Measurements from ENCODE around the gene COL18A1.

The COL18A1 gene

GRCh38 chr21:45363921-45364467 is 41.0 kb upstream of the COL18A1 start:
- DNase-seq: peak; percentile 50 to 87 (median 81)
- Histone ChIP-seq H3K9me3 (ENCODE audit: control extremely low read depth in 1 of 5, control insufficient read depth in 4 of 5, insufficient read depth in 2 of 5, low read depth in 1 of 5, low read length in 4 of 5) (no peaks in the 10 kb centered on the region), H3K4me1 (ENCODE audit: control extremely low read depth in 1 of 4, control insufficient read depth in 4 of 4, insufficient read depth in 4 of 4, low read length in 3 of 4) (peaks cover 0 to 8% (median 4%) of the 10 kb centered on the region in 4 experiments), H3K36me3 (ENCODE audit: control insufficient read depth in 4 of 4, insufficient read depth in 4 of 4, low read length in 3 of 4) (no peaks in the 10 kb centered on the region), H3K4me3 (ENCODE audit: control insufficient read depth in 1 of 7, extremely low read depth in 1 of 7, insufficient read depth in 4 of 7, low read depth in 2 of 7, low read length in 6 of 7) (peak overlapping the region in 1 of 7 experiments; percentile 48), H3K27me3 (replicated peaks in 2 of 5; ENCODE audit: control insufficient read depth in 4 of 5, insufficient read depth in 5 of 5, low read length in 4 of 5) (no peaks in the 10 kb centered on the region), H3K27ac (ENCODE audit: insufficient read depth in 1 of 2, low read depth in 1 of 2, low read length in 2 of 2, poor library complexity in 1 of 2, severe bottlenecking in 2 of 2) (peak overlapping the region in 1 of 2 experiments; percentile 34)
- WGBS (ENCODE audit: insufficient coverage): 43% methylated on average over 18 of the region's 19 CpGs
- CTCF ChIA-PET: no interaction called here
- POLR2A ChIA-PET: no interaction called here

GRCh38 chr21:45364468-45365185 is 40.3 kb upstream of the COL18A1 start:
- Histone ChIP-seq H3K4me3 (ENCODE audit: control insufficient read depth in 1 of 7, extremely low read depth in 1 of 7, insufficient read depth in 4 of 7, low read depth in 2 of 7, low read length in 6 of 7) (peak overlapping the region in 1 of 7 experiments; percentile 48), H3K4me1 (ENCODE audit: control extremely low read depth in 1 of 4, control insufficient read depth in 4 of 4, insufficient read depth in 4 of 4, low read length in 3 of 4) (peaks cover 0 to 8% (median 4%) of the 10 kb centered on the region in 4 experiments), H3K27ac (ENCODE audit: insufficient read depth in 1 of 2, low read depth in 1 of 2, low read length in 2 of 2, poor library complexity in 1 of 2, severe bottlenecking in 2 of 2) (peak overlapping the region in 1 of 2 experiments; percentile 34), H3K36me3 (ENCODE audit: control insufficient read depth in 4 of 4, insufficient read depth in 4 of 4, low read length in 3 of 4) (no peaks in the 10 kb centered on the region), H3K9me3 (ENCODE audit: control extremely low read depth in 1 of 5, control insufficient read depth in 4 of 5, insufficient read depth in 2 of 5, low read depth in 1 of 5, low read length in 4 of 5) (no peaks in the 10 kb centered on the region), H3K27me3 (replicated peaks in 2 of 5; ENCODE audit: control insufficient read depth in 4 of 5, insufficient read depth in 5 of 5, low read length in 4 of 5) (no peaks in the 10 kb centered on the region)
- DNase-seq: no peak
- 86% methylated on average over 25 of the region's 29 CpGs for WGBS (ENCODE audit: insufficient coverage)
- POLR2A ChIA-PET: no interaction called here
- CTCF ChIA-PET: no interaction called here

GRCh38 chr21:45365186-45365607 is 39.8 kb upstream of the COL18A1 start:
- WGBS (ENCODE audit: insufficient coverage): 95% methylated on average over 14 of the region's 25 CpGs
- no peak overlapping the region for H3K27ac ChIP-seq (ENCODE audit: insufficient read depth in 1 of 2, low read depth in 1 of 2, low read length in 2 of 2, poor library complexity in 1 of 2, severe bottlenecking in 2 of 2)
- POLR2A ChIA-PET: no interaction called here
- CTCF ChIA-PET: no interaction called here
- peaks cover 1 to 8% (median 5%) of the 10 kb centered on the region in 4 experiments for H3K4me1 ChIP-seq (ENCODE audit: control extremely low read depth in 1 of 4, control insufficient read depth in 4 of 4, insufficient read depth in 4 of 4, low read length in 3 of 4)
- no peak overlapping the region for H3K4me3 ChIP-seq (ENCODE audit: control insufficient read depth in 1 of 7, extremely low read depth in 1 of 7, insufficient read depth in 4 of 7, low read depth in 2 of 7, low read length in 6 of 7)
- H3K36me3 ChIP-seq (ENCODE audit: control insufficient read depth in 4 of 4, insufficient read depth in 4 of 4, low read length in 3 of 4): no peaks in the 10 kb centered on the region
- H3K27me3 ChIP-seq (replicated peaks in 2 of 5; ENCODE audit: control insufficient read depth in 4 of 5, insufficient read depth in 5 of 5, low read length in 4 of 5): no peaks in the 10 kb centered on the region
- no peak for DNase-seq
- no peaks in the 10 kb centered on the region for H3K9me3 ChIP-seq (ENCODE audit: control extremely low read depth in 1 of 5, control insufficient read depth in 4 of 5, insufficient read depth in 2 of 5, low read depth in 1 of 5, low read length in 4 of 5)

- ChIA-PET POLR2A (no interaction called here), CTCF (no interaction called here)
- Histone ChIP-seq H3K4me1 (ENCODE audit: control extremely low read depth in 1 of 4, control insufficient read depth in 4 of 4, insufficient read depth in 4 of 4, low read length in 3 of 4) (peaks cover 1 to 8% (median 7%) of the 10 kb centered on the region in 4 experiments), H3K27ac (ENCODE audit: insufficient read depth in 1 of 2, low read depth in 1 of 2, low read length in 2 of 2, poor library complexity in 1 of 2, severe bottlenecking in 2 of 2) (no peak overlapping the region), H3K36me3 (ENCODE audit: control insufficient read depth in 4 of 4, insufficient read depth in 4 of 4, low read length in 3 of 4) (no peaks in the 10 kb centered on the region), H3K27me3 (replicated peaks in 2 of 5; ENCODE audit: control insufficient read depth in 4 of 5, insufficient read depth in 5 of 5, low read length in 4 of 5) (no peaks in the 10 kb centered on the region), H3K4me3 (ENCODE audit: control insufficient read depth in 1 of 7, extremely low read depth in 1 of 7, insufficient read depth in 4 of 7, low read depth in 2 of 7, low read length in 6 of 7) (no peak overlapping the region), H3K9me3 (ENCODE audit: control extremely low read depth in 1 of 5, control insufficient read depth in 4 of 5, insufficient read depth in 2 of 5, low read depth in 1 of 5, low read length in 4 of 5) (no peaks in the 10 kb centered on the region)
- WGBS (ENCODE audit: insufficient coverage): 95% methylated on average over 23 of the region's 26 CpGs
- DNase-seq: no peak
These were observed 39.2 kb upstream of the COL18A1 start for GRCh38 chr21:45365608-45366241.

GRCh38 chr21:45366476-45366875 is 38.5 kb upstream of the COL18A1 start:
- no peak overlapping the region for H3K4me3 ChIP-seq (ENCODE audit: control insufficient read depth in 1 of 7, extremely low read depth in 1 of 7, insufficient read depth in 4 of 7, low read depth in 2 of 7, low read length in 6 of 7)
- WGBS (ENCODE audit: insufficient coverage): 96% methylated on average over 14 of the region's 17 CpGs
- H3K27me3 ChIP-seq (replicated peaks in 2 of 5; ENCODE audit: control insufficient read depth in 4 of 5, insufficient read depth in 5 of 5, low read length in 4 of 5): no peaks in the 10 kb centered on the region
- no peak for DNase-seq
- POLR2A ChIA-PET: no interaction called here
- no peaks in the 10 kb centered on the region for H3K36me3 ChIP-seq (ENCODE audit: control insufficient read depth in 4 of 4, insufficient read depth in 4 of 4, low read length in 3 of 4)
- H3K4me1 ChIP-seq (ENCODE audit: control extremely low read depth in 1 of 4, control insufficient read depth in 4 of 4, insufficient read depth in 4 of 4, low read length in 3 of 4): peaks cover 1 to 8% (median 7%) of the 10 kb centered on the region in 4 experiments
- H3K9me3 ChIP-seq (ENCODE audit: control extremely low read depth in 1 of 5, control insufficient read depth in 4 of 5, insufficient read depth in 2 of 5, low read depth in 1 of 5, low read length in 4 of 5): no peaks in the 10 kb centered on the region
- H3K27ac ChIP-seq (ENCODE audit: insufficient read depth in 1 of 2, low read depth in 1 of 2, low read length in 2 of 2, poor library complexity in 1 of 2, severe bottlenecking in 2 of 2): no peak overlapping the region
- CTCF ChIA-PET: no interaction called here

- ChIA-PET CTCF (no interaction called here), POLR2A (no interaction called here)
- Histone ChIP-seq H3K27me3 (replicated peaks in 2 of 5; ENCODE audit: control insufficient read depth in 4 of 5, insufficient read depth in 5 of 5, low read length in 4 of 5) (peaks cover 0 to 2% (median under 1%) of the 10 kb centered on the region in 5 experiments), H3K27ac (ENCODE audit: insufficient read depth in 1 of 2, low read depth in 1 of 2, low read length in 2 of 2, poor library complexity in 1 of 2, severe bottlenecking in 2 of 2) (no peak overlapping the region), H3K9me3 (ENCODE audit: control extremely low read depth in 1 of 5, control insufficient read depth in 4 of 5, insufficient read depth in 2 of 5, low read depth in 1 of 5, low read length in 4 of 5) (no peaks in the 10 kb centered on the region), H3K4me3 (ENCODE audit: control insufficient read depth in 1 of 7, extremely low read depth in 1 of 7, insufficient read depth in 4 of 7, low read depth in 2 of 7, low read length in 6 of 7) (no peak overlapping the region), H3K4me1 (ENCODE audit: control extremely low read depth in 1 of 4, control insufficient read depth in 4 of 4, insufficient read depth in 4 of 4, low read length in 3 of 4) (peaks cover 1 to 8% (median 7%) of the 10 kb centered on the region in 4 experiments), H3K36me3 (ENCODE audit: control insufficient read depth in 4 of 4, insufficient read depth in 4 of 4, low read length in 3 of 4) (no peaks in the 10 kb centered on the region)
- WGBS (ENCODE audit: insufficient coverage): 91% methylated on average over 13 of the region's 14 CpGs
- no peak for DNase-seq
These were observed 38.0 kb upstream of the COL18A1 start for GRCh38 chr21:45366931-45367401.

All from common myeloid progenitor, CD34-positive (primary cell).